ENCODE data around the gene TMEM184B. TPM values are rescaled to one million over a fixed set of nuclear protein-coding genes. Genes with fewer than 3 reads are reported as not detected.

TMEM184B gene
- polyA plus RNA-seq, 1 experiment, result 75.5 TPM

DNA sequence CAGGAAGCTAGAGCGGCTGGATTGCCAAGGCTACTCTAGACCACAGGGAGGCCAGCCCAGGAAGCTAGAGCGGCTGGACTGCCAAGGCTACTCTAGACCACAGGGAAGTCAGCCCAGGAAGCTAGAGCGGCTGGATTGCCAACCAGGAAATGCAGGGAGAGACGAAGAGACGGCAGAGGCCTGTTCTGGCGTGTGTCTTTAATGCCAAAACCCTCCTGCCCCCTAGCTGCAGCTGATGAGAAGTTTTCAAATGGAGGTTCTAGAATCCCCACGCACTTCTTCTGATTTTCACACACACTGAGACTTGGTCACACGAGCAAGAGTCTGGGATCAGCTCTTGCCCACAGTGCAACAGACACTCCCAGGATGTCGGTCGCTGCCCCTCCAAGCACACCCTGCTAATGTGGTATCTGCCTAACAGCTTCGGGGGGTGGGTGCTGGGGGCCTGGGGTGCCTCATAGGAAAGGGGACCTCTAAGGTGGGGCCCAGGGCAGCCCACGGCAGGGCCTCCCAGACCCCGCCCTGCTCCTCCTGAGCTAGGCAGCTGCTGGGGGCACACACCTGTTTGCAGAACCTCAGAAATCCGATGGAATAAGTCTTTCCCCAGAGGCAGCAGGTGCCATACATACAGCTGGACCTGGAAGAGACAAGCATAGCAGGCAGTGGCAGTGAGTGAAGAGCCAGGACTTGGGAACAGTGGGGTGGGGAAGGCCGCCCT, 42.5 kb downstream of the TMEM184B start:
- CTCF ChIA-PET, result interaction anchor here (1.3 to 3.5 kb wide), 4 partner anchors 8 to 124 kb away, joined by 3 to 18 read pairs (median 5); no protein-coding TSS in a partner anchor
- H3K36me3 ChIP-seq (ENCODE audit: control insufficient read depth, insufficient read depth, low read length), result peaks cover 50% of the 10 kb centered on the region
- POLR2A ChIA-PET, result interaction anchor here (0.6 kb wide), 2 partner anchors 21 to 942 kb away, joined by 3 to 12 read pairs; no protein-coding TSS in a partner anchor
- no peak for DNase-seq (ENCODE audit: low read depth)
- no peak overlapping the region for H3K4me3 ChIP-seq (ENCODE audit: low read depth, low read length)
- no peaks in the 10 kb centered on the region for H3K27me3 ChIP-seq (ENCODE audit: control insufficient read depth, insufficient read depth, low read length)
- TF ChIP-seq, protein P1, sequence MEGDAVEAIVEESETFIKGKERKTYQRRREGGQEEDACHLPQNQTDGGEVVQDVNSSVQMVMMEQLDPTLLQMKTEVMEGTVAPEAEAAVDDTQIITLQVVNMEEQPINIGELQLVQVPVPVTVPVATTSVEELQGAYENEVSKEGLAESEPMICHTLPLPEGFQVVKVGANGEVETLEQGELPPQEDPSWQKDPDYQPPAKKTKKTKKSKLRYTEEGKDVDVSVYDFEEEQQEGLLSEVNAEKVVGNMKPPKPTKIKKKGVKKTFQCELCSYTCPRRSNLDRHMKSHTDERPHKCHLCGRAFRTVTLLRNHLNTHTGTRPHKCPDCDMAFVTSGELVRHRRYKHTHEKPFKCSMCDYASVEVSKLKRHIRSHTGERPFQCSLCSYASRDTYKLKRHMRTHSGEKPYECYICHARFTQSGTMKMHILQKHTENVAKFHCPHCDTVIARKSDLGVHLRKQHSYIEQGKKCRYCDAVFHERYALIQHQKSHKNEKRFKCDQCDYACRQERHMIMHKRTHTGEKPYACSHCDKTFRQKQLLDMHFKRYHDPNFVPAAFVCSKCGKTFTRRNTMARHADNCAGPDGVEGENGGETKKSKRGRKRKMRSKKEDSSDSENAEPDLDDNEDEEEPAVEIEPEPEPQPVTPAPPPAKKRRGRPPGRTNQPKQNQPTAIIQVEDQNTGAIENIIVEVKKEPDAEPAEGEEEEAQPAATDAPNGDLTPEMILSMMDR (IDR thresholded peaks at IDR 0.05; ENCODE audit: insufficient read depth, low read depth, low read length), result peak; percentile 32

DNA sequence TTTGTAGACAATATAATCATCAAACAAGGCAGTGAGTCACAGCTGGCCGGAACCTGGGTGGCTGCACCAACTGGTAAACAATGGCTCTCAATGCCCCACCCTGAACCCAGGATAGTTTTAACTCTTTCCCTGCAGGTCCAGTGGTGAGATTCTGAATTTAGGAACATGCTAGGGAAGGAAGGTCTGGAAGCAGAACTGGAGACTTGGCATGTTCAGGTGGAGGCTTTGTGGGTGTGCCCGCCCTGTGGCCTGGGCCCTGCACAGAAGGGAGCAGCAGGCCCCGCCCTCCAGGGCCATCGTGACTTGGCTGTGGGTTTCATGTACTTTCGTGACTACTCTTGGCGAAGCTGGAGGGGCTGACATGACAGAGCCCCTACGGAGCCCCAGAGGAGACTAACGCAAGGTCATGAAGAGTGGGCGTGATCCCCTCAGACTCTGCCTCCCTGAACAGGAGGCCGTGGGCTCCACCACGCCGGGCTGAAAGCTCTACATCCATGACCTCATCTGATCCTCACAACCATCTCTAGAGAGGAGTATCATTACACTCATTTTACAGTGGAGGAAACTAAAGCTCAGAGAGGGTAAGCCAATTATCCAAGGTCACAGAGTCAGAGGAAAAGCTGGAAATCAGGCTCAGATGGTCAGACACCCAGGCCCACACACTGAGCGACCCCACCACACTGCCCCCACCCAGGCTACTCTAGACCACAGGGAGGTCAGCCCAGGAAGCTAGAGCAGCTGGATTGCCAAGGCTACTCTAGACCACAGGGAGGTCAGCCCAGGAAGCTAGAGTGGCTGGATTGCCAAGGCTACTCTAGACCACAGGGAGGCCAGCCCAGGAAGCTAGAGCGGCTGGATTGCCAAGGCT, 43.7 kb downstream of the TMEM184B start:
- ChIA-PET CTCF (interaction anchor here (0.9 to 3.5 kb wide), 8 partner anchors 9 to 159 kb away, joined by 3 to 18 read pairs (median 3); no protein-coding TSS in a partner anchor), POLR2A (interaction anchor here (0.6 to 0.8 kb wide), 3 partner anchors 9 to 943 kb away, joined by 3 to 12 read pairs (median 3); no protein-coding TSS in a partner anchor)
- Histone ChIP-seq H3K36me3 (ENCODE audit: control insufficient read depth, insufficient read depth, low read length) (peaks cover 43% of the 10 kb centered on the region), H3K27me3 (ENCODE audit: control insufficient read depth, insufficient read depth, low read length) (no peaks in the 10 kb centered on the region), H3K4me3 (ENCODE audit: low read depth, low read length) (no peak overlapping the region)
- TF ChIP-seq, protein P1 (IDR thresholded peaks at IDR 0.05; ENCODE audit: insufficient read depth, low read depth, low read length), result no peak
- peak; percentile 35 for DNase-seq (ENCODE audit: low read depth)

DNA sequence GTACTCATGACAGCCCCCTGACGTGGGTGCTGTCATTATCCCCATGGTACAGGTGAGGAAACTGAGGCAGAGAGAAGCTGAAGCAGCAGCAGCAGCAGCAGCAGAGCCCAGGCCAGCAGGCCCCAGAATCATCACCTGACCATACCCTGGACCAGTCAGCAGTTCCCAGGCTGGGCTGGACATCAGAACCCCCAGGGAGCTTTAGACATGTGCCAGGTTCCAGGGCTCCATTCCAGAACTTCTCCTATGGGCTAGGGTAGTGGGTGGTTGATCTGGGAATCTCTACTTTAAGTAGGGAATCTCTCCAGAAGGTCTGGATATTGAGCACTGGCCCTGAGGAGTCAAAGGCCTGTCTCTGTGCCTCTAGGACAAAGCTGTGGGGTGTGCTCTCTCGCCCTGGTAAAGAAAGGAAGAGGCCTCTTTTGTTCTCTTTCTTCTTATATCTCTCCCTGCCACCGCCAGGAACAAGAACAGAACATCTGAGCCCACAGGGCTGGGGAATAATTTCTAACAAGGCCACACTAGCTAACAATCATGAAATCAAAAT, 44.4 kb downstream of the TMEM184B start:
- Histone ChIP-seq H3K27me3 (ENCODE audit: control insufficient read depth, insufficient read depth, low read length) (no peaks in the 10 kb centered on the region), H3K4me3 (ENCODE audit: low read depth, low read length) (no peak overlapping the region), H3K36me3 (ENCODE audit: control insufficient read depth, insufficient read depth, low read length) (peaks cover 45% of the 10 kb centered on the region)
- ChIA-PET POLR2A (interaction anchor here (0.8 kb wide), 1 partner anchor 9 kb away, joined by 3 read pairs; no protein-coding TSS in a partner anchor), CTCF (interaction anchor here (0.9 to 3.5 kb wide), 6 partner anchors 9 to 159 kb away, joined by 3 to 18 read pairs (median 3); no protein-coding TSS in a partner anchor)
- DNase-seq (ENCODE audit: low read depth), result no peak
- TF ChIP-seq, protein P1 (IDR thresholded peaks at IDR 0.05; ENCODE audit: insufficient read depth, low read depth, low read length), result no peak

DNA sequence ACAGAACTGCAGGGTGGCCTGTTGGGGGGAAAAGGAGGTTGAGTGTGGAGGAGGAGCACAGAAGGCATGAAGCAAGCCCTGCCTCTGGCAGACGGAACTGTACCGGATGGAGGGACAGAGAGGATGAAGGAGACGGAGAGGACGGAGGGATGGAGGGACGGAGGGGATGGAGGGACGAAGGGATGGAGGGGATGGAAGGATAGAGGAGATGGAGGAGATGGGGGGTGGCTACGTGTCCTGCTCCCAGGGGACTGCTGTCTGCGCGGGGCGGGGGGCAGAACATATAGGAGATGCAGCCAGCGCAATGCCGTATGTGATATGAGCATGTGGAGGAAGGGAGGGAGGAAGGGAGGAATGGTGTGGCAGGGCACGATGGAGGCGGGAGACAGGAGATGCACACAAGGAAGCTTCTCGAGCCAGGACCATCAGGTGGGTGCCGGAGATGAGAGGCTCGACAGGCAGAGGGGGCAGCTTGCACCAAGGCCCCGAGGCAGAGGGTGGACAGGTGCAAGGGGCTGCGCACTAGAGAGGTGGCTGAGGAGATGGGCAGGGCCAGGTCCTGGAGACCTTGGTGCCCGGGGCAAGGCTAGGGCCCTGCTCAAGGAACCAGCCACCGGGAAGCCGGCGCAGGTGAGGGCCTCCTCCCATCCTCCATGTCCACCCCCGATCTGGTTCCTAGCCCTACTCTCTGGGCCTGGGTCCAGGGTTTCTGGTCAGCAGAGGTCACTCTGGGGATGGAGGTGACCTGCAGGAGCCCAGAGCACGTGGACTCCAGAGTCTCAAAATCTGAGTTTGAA, 45.8 kb downstream of the TMEM184B start:
- TF ChIP-seq, protein P1 (IDR thresholded peaks at IDR 0.05; ENCODE audit: insufficient read depth, low read depth, low read length), result no peak
- H3K27me3 ChIP-seq (ENCODE audit: control insufficient read depth, insufficient read depth, low read length), result no peaks in the 10 kb centered on the region
- no peak overlapping the region for H3K4me3 ChIP-seq (ENCODE audit: low read depth, low read length)
- no peak for DNase-seq (ENCODE audit: low read depth)
- POLR2A ChIA-PET, result no interaction called here
- peaks cover 45% of the 10 kb centered on the region for H3K36me3 ChIP-seq (ENCODE audit: control insufficient read depth, insufficient read depth, low read length)
- CTCF ChIA-PET, result interaction anchor here (1.7 kb wide), 1 partner anchor 15 kb away, joined by 3 read pairs; no protein-coding TSS in a partner anchor
